H9 (cell line): ENCODE measurements around the gene DCBLD1. TPM values are rescaled to one million over a fixed set of nuclear protein-coding genes. Genes with fewer than 3 reads are reported as not detected.

Experiments used
- DNase-seq: peaks from one replicate; pipeline ENCODE4 v3.0.0-alpha.2; 2017
- H2AFZ ChIP-seq: one replicate; pipeline ENCODE4 v1.6.1; 2013; ENCODE audit warnings: mild to moderate bottlenecking, low read length, control low read depth, moderate library complexity
- H2AK5ac ChIP-seq: 2 replicates; pipeline ENCODE4 v1.6.1; 2013; ENCODE audit warnings: low read length, control low read depth, mixed read lengths; ENCODE audit not compliant: insufficient read length
- H2BK120ac ChIP-seq: one replicate; pipeline ENCODE4 v1.6.1; 2013; ENCODE audit warnings: low read depth, mild to moderate bottlenecking, low read length, control low read depth, inconsistent platforms; ENCODE audit not compliant: poor library complexity, severe bottlenecking
- H2BK12ac ChIP-seq: 2 replicates; pipeline ENCODE4 v1.6.1; 2013; ENCODE audit warnings: low read length, control low read depth, mixed read lengths, low read depth; ENCODE audit not compliant: insufficient read length
- H2BK15ac ChIP-seq: 2 replicates; pipeline ENCODE4 v1.6.1; 2013; ENCODE audit warnings: low read depth, low read length, control low read depth
- H2BK20ac ChIP-seq: one replicate; pipeline ENCODE4 v1.6.1; 2013; ENCODE audit warnings: low read depth, mild to moderate bottlenecking, low read length, control low read depth, inconsistent platforms; ENCODE audit not compliant: poor library complexity, severe bottlenecking
- H2BK5ac ChIP-seq: 2 replicates; pipeline ENCODE4 v1.6.1; 2013; ENCODE audit warnings: low read length, control low read depth, mixed read lengths; ENCODE audit not compliant: insufficient read length
- H3K14ac ChIP-seq: 2 replicates; pipeline ENCODE4 v1.6.1; 2013; ENCODE audit warnings: low read length, control low read depth; ENCODE audit not compliant: insufficient read depth
- H3K18ac ChIP-seq: 2 replicates; pipeline ENCODE4 v1.6.1; 2013; ENCODE audit warnings: low read depth, mild to moderate bottlenecking, mixed read lengths, low read length, control low read depth; ENCODE audit not compliant: insufficient read length
- H3K23ac ChIP-seq: 2 replicates; pipeline ENCODE4 v1.6.1; 2013; ENCODE audit warnings: low read length, control low read depth, mixed read lengths, low read depth; ENCODE audit not compliant: insufficient read length
- H3K23me2 ChIP-seq: 2 replicates; pipeline ENCODE4 v1.6.1; 2013; ENCODE audit warnings: low read depth, mild to moderate bottlenecking, mixed read lengths, low read length, control low read depth; ENCODE audit not compliant: insufficient read length, poor library complexity, severe bottlenecking
- H3K27ac ChIP-seq: 2 replicates; pipeline ENCODE4 v1.5.1; 2013; ENCODE audit warnings: low read length, control low read depth, mixed read lengths, low read depth; ENCODE audit not compliant: insufficient read length
- H3K27me3 ChIP-seq: 2 replicates; pipeline ENCODE4 v1.6.1; 2013; ENCODE audit warnings: low read length, control low read depth, inconsistent platforms; ENCODE audit not compliant: insufficient read depth
- H3K4ac ChIP-seq: 2 replicates; pipeline ENCODE4 v1.6.1; 2013; ENCODE audit warnings: low read depth, mild to moderate bottlenecking, control low read depth, inconsistent platforms, low read length, moderate library complexity
- H3K4me1 ChIP-seq: 2 replicates; pipeline ENCODE4 v1.6.1; 2013; ENCODE audit warnings: low read length, control low read depth, inconsistent platforms; ENCODE audit not compliant: insufficient read depth
- H3K4me2 ChIP-seq: 2 replicates; pipeline ENCODE4 v1.6.1; 2013; ENCODE audit warnings: low read length, control low read depth, mixed read lengths; ENCODE audit not compliant: insufficient read length, insufficient read depth
- H3K56ac ChIP-seq: 2 replicates; pipeline ENCODE4 v1.6.1; 2013; ENCODE audit warnings: low read depth, mild to moderate bottlenecking, mixed read lengths, low read length, control low read depth; ENCODE audit not compliant: insufficient read length
- H3K79me1 ChIP-seq: 2 replicates; pipeline ENCODE4 v1.6.1; 2013; ENCODE audit warnings: low read depth, mild to moderate bottlenecking, moderate library complexity, low read length, control low read depth, inconsistent platforms; ENCODE audit not compliant: insufficient read depth, poor library complexity, severe bottlenecking
- H3K79me2 ChIP-seq: 2 replicates; pipeline ENCODE4 v1.6.1; 2013; ENCODE audit warnings: low read length, control low read depth, inconsistent platforms; ENCODE audit not compliant: insufficient read depth
- H3K9ac ChIP-seq: 2 replicates; pipeline ENCODE4 v1.6.1; 2013; ENCODE audit warnings: low read length, control low read depth, mixed read lengths; ENCODE audit not compliant: insufficient read length; ENCODE audit errors: extremely low read depth
- H3K9me3 ChIP-seq: one replicate; pipeline ENCODE4 v1.6.1; 2013; ENCODE audit warnings: low read depth, low read length, inconsistent platforms; ENCODE audit not compliant: control insufficient read depth
- H3T11ph ChIP-seq: one replicate; pipeline ENCODE4 v1.6.1; 2013; ENCODE audit warnings: mild to moderate bottlenecking, low read length, control low read depth, inconsistent platforms
- H4K20me1 ChIP-seq: one replicate; pipeline ENCODE4 v1.6.1; 2013; ENCODE audit not compliant: control insufficient read depth, insufficient read length, insufficient read depth
- H4K5ac ChIP-seq: 2 replicates; pipeline ENCODE4 v1.6.1; 2013; ENCODE audit warnings: low read depth, mild to moderate bottlenecking, mixed read lengths, low read length, control low read depth; ENCODE audit not compliant: insufficient read length
- H4K8ac ChIP-seq: replicated peaks from 2 replicates; pipeline ENCODE4 v1.6.1; 2013; ENCODE audit warnings: low read length, control low read depth, mixed read lengths, low read depth; ENCODE audit not compliant: insufficient read length
- H4K91ac ChIP-seq: 2 replicates; pipeline ENCODE4 v1.6.1; 2013; ENCODE audit warnings: low read depth, mild to moderate bottlenecking, moderate library complexity, mixed read lengths, low read length, control low read depth; ENCODE audit not compliant: insufficient read length
- H3K27ac Mint-ChIP-seq, 3 experiments: 2 replicates in 2 of 3; 3 replicates in 1 of 3; pipeline ENCODE4 v1.8.0; 2020 to 2021; ENCODE audit warnings: mixed read lengths in 3 of 3, mild to moderate bottlenecking in 1 of 3, moderate library complexity in 1 of 3
- H3K27me3 Mint-ChIP-seq: 2 replicates; pipeline ENCODE4 v1.8.0; 2021; ENCODE audit warnings: low read depth, mild to moderate bottlenecking, moderate library complexity, mixed read lengths
- H3K36me3 Mint-ChIP-seq, 3 experiments: 2 replicates in 2 of 3; 3 replicates in 1 of 3; pipeline ENCODE4 v1.8.0; 2020 to 2021; ENCODE audit warnings: low read depth in 3 of 3, mixed read lengths in 3 of 3; ENCODE audit not compliant: insufficient read depth in 1 of 3
- H3K4me1 Mint-ChIP-seq, 2 experiments: 2 replicates each; pipeline ENCODE4 v1.8.0; 2020; ENCODE audit warnings: mixed read lengths in 2 of 2
- H3K4me3 Mint-ChIP-seq, 2 experiments: 2 replicates in 1 of 2; 3 replicates in 1 of 2; pipeline ENCODE4 v1.8.0; 2020 to 2021; ENCODE audit warnings: mild to moderate bottlenecking in 2 of 2, mixed read lengths in 2 of 2, moderate library complexity in 1 of 2
- H3K9me3 Mint-ChIP-seq, 2 experiments: 2 replicates in 1 of 2; 3 replicates in 1 of 2; pipeline ENCODE4 v1.8.0; 2020; ENCODE audit warnings: mild to moderate bottlenecking in 2 of 2, mixed read lengths in 2 of 2, moderate library complexity in 1 of 2
- CTCF ChIP-seq: fragments of 200-600 bp; sonication (generic); conservative IDR thresholded peaks from 3 replicates; pipeline ENCODE4 v1.8.0; 2021; ENCODE audit warnings: antibody characterized with exemption, mild to moderate bottlenecking
- WGBS: extraction: QIAGEN DNeasy Blood & Tissue Kit; methylation state at CpG from one replicate; pipeline ENCODE4 v1.1.7; 2013; ENCODE audit warnings: missing lambda C conversion rate, low lambda C conversion rate, mixed read lengths; ENCODE audit not compliant: insufficient read length; ENCODE audit errors: extremely low coverage; 5-methylcytosine and 5-hydroxymethylcytosine counted together
- total RNA-seq: library from RNA; stranded (reverse); gene quantifications from 2 replicates; pipeline ENCODE4 v1.2.1, GENCODE V29; 2021

The DCBLD1 gene
- total RNA-seq, 1 experiment from 2014 or later: 10.1 TPM

DNA sequence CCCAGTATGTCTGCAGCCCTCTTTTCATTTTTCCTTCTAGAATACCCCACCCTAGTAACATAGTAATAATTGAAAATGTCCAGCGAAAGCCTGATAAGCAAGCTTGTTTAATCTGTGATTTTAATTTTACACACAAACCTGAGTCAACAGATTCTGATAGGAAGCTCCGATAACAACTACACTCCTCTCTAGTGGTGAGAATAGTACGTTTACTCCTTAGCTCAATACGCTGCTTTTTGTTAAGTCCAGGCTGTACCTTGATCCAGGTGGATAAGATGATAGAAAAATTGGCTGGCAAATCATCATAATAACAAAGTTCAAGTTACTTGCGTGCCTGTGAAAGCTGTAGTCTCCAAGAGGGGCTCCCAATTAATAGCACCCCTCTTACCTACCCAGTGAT lies 25.5 kb upstream of the DCBLD1 start:
- Mint-ChIP-seq H3K36me3 (no peaks in the 10 kb centered on the region), H3K4me1 (no peaks in the 10 kb centered on the region; a peak in 1 of 4 replicates), H3K27me3 (no peaks in the 10 kb centered on the region), H3K9me3 (no peaks in the 10 kb centered on the region), H3K27ac (no peak overlapping the region), H3K4me3 (no peak overlapping the region)
- Histone ChIP-seq H2BK5ac (no peak overlapping the region), H2BK12ac (no peak overlapping the region), H3K4ac (no peak overlapping the region), H3K4me1 (no peaks in the 10 kb centered on the region), H2AFZ (no peak overlapping the region), H4K8ac (no peak overlapping the region), H3K23ac (no peak overlapping the region), H3K79me2 (no peaks in the 10 kb centered on the region), H3T11ph (no peak overlapping the region), H2BK120ac (no peak overlapping the region), H4K91ac (no peak overlapping the region), H2AK5ac (no peak overlapping the region), H3K9me3 (no peaks in the 10 kb centered on the region), H3K14ac (no peak overlapping the region), H3K27ac (no peak overlapping the region), H3K23me2 (no peaks in the 10 kb centered on the region), H2BK15ac (no peak overlapping the region), H3K4me2 (no peak overlapping the region), H3K9ac (no peak overlapping the region), H3K56ac (no peak overlapping the region), H4K5ac (no peak overlapping the region), H3K27me3 (no peaks in the 10 kb centered on the region), H4K20me1 (no peaks in the 10 kb centered on the region), H3K79me1 (no peaks in the 10 kb centered on the region), H2BK20ac (peak overlapping the region; percentile 93), H3K18ac (no peak overlapping the region)
- no peak for DNase-seq
- no peak for TF ChIP-seq CTCF
- WGBS: no CpG with 5 or more reads among the region's 5 CpGs
